Inferior parietal cortex (tissue), 1 donor: ENCODE results near the gene ZNF799.
"Not testable (repeated sequence)": the region's sequence is repeated elsewhere in the genome, so short reads cannot be mapped to it uniquely, and the experiment has no call there.

Experiments
- DNase-seq: peaks from one replicate; pipeline ENCODE4 v3.0.0-alpha.2; 2016; ENCODE audit errors: extremely low spot score

Gene ZNF799

GRCh38 chr19:12400633-12401502 lies at the start of gene ZNF799:
Gene ZNF799, minus strand, starts transcription at chr19:12401271. Its CDS starts 201 bp downstream, at chr19:12401070.
- DNase-seq = peak; percentile 95

DNA sequence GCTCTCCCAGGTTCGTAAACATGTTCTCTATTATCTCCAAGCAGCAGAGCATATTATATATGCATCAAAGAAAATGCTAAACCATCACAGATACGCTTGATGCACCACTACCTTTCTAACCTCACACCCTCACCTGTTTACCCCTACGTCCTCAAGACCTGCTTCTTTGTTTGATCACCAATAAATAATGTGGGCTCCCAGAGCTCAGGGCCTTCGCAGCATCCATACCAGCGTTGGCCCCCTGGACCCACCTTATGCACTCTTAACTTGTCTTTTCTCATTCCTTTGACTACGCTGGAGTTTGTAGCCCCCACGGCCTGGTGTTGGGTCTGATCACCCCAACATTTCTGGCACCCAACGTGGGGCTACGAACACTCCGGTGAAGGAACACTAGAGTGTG lies 49.8 kb upstream of the ZNF799 start:
- DNase-seq = no peak

DNA sequence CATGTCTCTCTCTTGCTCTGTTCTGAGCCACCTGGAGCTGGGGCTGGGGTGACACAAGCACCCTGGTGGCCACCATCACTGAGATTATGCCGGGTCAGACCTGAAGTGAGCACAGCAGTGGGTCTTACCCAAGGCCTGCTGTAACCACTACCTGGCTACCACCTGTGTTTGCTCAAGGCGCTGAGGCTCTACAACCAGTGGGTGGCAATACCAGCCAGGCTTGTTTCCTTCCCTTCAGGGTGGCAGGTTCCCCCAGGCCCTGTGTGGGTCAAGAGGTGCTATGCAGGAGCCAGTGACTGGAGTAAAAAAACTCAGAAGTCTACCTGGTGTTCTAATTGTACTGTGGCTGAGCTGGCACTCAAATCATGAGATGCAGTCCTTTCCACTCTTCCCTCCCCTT lies 47.7 kb upstream of the ZNF799 start:
- DNase-seq = no peak

DNA sequence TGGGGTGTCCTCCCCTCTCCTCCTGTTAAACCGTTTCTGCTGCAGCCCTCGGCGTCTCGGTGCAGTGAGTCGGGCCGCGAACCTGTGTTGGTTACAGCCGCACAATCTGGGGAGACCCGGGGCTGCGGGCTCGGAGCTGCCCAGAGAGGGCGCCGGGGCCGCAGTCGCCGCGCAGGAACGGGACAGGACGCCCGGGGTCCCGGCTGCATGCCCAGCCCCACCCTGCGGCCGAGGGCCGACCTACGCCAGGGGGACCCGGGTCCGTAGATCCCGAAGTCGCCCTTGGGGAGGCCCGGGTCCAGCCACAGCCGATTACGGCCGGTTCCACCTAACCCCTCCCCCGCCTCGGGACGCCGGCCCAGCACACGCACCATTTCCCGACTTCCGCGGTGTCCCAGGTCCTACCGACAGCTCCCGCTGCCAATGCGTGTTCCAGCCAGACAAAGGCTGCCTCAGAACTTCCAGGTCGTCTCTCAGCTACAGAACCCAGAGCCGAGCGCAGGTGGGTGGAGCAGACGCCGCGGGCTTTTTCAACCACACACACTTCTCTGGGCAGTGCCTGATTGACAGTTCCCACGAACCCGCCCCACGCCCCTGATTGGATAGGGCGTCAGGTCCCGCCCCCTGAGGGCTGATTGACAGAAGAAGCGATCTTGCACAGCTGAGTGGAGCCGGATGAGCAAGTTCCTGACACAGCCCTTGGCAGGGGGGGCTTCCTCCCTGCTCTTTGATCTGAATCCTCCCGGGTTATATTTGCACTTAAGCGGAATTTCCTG lies 39.7 kb upstream of the ZNF799 start, which contains the start of gene ZNF443:
TSS of gene ZNF443 (minus strand) at position 481 of the 776 bp plus-strand sequence. CDS start at position 374, 107 bp downstream.
- DNase-seq = peak; percentile 97

GRCh38 chr19:12439686-12440540 lies 38.8 kb upstream of the ZNF799 start:
- peak; percentile 2 for DNase-seq

- not testable (repeated sequence) for DNase-seq
Observed at GRCh38 chr19:12430726-12431299, 29.7 kb upstream of the ZNF799 start.

DNA sequence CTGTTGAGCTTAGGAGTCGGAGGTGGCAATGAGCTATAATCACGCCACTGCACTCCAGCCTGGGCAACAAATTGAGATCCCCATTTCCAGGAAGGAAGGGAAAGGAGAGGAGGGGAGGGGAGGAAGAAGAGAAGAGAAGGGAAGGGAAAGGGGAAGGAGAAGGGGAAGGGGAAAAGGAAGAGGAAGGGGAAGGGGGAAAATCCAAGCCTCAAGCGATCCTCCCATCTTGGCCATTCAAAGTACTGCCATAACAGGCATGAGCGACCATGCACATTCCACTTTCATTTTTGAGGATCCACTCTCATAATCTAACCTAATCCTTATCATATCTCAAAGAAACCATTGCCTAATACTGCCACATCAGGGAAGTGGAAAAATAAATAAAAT lies 24.8 kb upstream of the ZNF799 start:
- no peak for DNase-seq

DNA sequence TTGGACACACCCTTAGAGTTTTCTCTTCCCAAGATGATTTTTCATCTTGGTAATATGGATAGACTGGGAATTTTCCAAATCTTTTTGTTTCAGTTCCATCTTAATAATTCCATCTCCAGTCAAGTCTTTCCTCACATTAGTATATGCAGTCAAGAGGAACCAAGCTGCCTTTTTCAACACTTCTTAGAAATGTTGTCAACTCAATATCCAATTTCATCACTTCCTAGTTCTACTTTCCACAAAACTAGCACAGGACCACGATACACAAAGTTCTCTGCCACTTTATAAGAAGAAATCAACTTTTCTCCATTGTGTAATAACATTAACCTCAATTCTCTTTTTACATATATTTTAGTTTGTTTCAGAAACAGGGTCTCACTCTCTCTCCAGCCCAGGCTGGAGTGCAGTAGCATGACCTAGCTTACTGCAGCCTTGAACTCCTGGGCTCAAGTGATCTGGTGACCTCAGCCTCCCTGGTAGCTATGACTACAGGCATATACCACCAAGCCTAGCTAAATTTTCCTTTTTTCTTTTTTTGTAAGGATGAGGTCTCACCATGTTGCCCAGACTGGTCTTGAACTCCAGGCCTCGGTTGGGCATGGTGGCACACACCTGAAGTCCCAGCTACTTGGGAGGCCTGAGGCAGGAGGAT lies 24.3 kb upstream of the ZNF799 start:
- DNase-seq = no peak

- DNase-seq = not testable (repeated sequence)
Observed at GRCh38 chr19:12417273-12417672, 16.2 kb upstream of the ZNF799 start.

DNA sequence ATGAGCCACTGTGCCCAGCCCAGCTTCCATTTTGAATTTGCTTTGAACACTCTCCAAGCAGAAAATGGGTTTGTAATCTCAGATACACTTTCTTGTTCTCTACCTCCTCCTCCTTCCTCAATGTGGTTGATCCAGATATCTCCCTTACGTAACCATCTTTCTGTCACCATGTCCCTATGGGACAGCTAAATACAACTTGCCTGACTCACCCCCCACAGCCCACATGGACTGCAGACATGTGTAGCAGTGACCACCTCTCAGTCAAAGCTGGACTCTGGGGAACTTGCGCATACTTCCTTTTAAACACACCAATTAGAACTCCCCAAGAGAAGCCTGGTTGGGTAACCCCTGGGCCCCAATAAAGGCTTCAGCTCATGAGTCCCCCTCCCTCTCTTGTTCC lies 10.8 kb upstream of the ZNF799 start:
- no peak for DNase-seq

GRCh38 chr19:12399901-12400632 lies 1.0 kb downstream of the ZNF799 start:
- peak; percentile 11 for DNase-seq

DNA sequence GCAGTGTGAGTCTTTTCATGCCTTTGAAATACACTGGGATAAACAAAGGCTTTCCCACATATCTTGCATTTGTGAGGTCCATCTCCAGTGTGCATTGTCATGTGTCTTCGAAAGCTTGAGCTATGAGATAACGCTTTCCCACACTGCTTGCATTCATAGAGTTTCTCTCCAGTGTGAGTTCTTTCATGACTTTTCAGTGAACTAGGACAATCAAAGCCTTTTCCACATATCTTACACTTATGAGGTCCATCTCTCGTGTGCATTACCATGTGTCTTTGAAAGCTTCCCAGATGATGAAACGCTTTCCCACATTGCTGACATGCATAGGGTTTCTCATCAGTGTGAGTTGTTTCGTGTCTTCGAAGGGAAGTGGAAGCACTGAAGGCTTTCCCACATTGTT lies 9.9 kb downstream of the ZNF799 start:
- not testable (repeated sequence) for DNase-seq

DNA sequence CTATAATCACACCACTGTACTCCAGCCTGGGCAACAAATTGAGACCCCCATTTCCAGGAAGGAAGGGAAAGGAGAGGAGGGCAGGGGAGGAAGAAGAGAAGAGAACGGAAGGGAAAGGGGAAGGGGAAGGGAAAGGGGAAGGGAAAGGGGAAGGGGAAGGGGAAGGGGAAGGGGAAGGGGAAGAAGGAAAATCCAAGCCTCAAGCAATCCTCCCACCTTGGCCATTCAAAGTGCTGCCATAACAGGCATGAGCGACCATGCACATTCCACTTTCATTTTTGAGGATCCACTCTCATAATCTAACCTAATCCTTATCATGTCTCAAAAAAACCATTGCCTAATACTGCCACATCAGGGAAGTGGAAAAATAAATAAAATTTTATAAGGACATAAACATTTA lies 14.7 kb downstream of the ZNF799 start:
- not testable (repeated sequence) for DNase-seq

DNA sequence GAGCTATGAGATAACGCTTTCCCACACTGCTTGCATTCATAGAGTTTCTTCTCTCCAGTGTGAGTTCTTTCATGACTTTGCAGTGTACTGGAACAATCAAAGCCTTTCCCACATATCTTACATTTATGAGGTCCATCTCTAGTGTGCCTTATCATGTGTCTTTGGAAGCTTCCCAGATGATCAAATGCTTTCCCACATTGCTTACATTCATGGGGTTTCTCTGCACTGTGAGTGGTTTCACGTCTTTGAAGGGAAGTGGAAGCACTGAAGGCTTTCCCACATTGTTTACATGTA lies 20.7 kb downstream of the ZNF799 start:
- no peak for DNase-seq

- no peak for DNase-seq
Observed at GRCh38 chr19:12379732-12380443, 21.2 kb downstream of the ZNF799 start.

DNA sequence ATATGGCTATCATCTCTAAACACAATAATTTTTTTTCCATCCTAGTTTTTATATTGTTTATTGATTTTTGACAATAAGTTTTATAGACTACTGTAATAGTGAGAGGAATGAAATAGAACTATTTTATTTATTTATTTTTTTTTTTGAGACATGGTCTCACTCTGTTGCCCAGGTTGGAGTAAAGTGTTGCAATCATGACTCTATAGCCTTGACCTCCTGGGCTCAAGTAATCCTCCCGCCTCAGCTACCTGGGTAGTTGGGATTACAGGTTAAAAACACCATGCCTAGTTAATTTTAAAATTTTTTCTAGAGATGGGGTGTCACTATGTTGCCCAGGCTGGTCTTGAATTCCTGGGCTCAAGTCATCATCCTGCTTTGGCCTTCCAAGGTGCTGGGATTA lies 27.0 kb downstream of the ZNF799 start:
- no peak for DNase-seq

- DNase-seq = peak; percentile 94
Observed at GRCh38 chr19:12365236-12366162, 35.6 kb downstream of the ZNF799 start, which contains the start of gene ZNF442. Gene ZNF442, minus strand, starts transcription at chr19:12365683. Its CDS starts 2,052 bp downstream, at chr19:12363631.
